H7 (cell line): ENCODE data around the gene STN1. TPM values are rescaled to one million over a fixed set of nuclear protein-coding genes. Genes with fewer than 3 reads are reported as not detected.

Experiments used
- DNase-seq: peaks from one replicate; pipeline ENCODE4 v3.0.0; 2012
- H3K27me3 ChIP-seq: 2 replicates; pipeline ENCODE4 v1.6.0; 2011; ENCODE audit warnings: mild to moderate bottlenecking, low read length; ENCODE audit not compliant: control insufficient read depth, insufficient read depth
- H3K36me3 ChIP-seq: replicated peaks from 2 replicates; pipeline ENCODE4 v1.5.1; 2011; ENCODE audit warnings: low read length; ENCODE audit not compliant: control insufficient read depth, insufficient read depth
- H3K4me3 ChIP-seq: 2 replicates; pipeline ENCODE4 v1.5.1; 2011; ENCODE audit warnings: low read depth, mild to moderate bottlenecking, control low read depth, low read length, moderate library complexity; ENCODE audit not compliant: insufficient read depth
- total RNA-seq: library from RNA; depleted of rRNA; stranded (reverse); fragments of >200 nt; shearing (Covaris generic); gene quantifications from 2 replicates; pipeline ENCODE4 v1.2.3, GENCODE V29; 2014; rRNA removed

STN1 gene, protein sequence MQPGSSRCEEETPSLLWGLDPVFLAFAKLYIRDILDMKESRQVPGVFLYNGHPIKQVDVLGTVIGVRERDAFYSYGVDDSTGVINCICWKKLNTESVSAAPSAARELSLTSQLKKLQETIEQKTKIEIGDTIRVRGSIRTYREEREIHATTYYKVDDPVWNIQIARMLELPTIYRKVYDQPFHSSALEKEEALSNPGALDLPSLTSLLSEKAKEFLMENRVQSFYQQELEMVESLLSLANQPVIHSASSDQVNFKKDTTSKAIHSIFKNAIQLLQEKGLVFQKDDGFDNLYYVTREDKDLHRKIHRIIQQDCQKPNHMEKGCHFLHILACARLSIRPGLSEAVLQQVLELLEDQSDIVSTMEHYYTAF
- 24.0 and 42.9 TPM in 2 replicates for total RNA-seq

GRCh38 chr10:103918053-103918846, at the start of gene STN1:
STN1 (minus strand) TSS chr10:103918184; CDS start chr10:103917594, 590 bp downstream.
- peak; percentile 97 for DNase-seq
- peak within 1 kb of the TSS; percentile 64 for H3K4me3 ChIP-seq
- no peaks in the 10 kb centered on the region for H3K36me3 ChIP-seq
- no peaks in the 10 kb centered on the region for H3K27me3 ChIP-seq

DNA sequence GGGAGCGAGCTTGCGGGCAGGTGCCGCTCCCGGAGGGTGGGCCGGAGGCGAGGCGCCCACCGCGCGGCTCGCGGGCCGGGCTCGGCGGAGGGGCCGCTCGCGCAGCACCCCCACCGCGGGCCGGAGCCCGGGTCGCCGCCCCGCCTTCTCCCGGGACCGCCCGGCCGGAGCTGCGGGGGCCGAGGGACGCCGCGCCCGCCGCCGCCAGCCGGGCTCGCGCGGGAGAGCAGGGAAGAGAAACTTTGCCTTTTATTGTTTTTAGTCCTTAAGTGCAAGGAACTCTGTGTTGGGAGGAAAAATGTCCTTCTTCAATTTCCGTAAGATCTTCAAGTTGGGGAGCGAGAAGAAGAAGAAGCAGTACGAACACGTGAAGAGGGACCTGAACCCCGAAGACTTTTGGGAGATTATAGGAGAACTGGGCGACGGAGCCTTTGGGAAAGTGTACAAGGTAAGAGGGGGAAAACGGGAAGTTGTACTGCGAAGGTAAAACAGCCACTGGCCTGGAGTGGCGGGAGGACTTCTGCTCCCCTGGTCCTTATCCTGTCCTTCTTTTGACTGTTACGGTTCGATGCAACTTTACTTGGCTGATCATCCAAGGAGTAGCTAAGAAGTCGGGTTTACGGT, 49.6 kb upstream of the STN1 start:
- DNase-seq, result peak; percentile 79
- H3K36me3 ChIP-seq, result no peaks in the 10 kb centered on the region
- peak overlapping the region; percentile 84 for H3K4me3 ChIP-seq
- H3K27me3 ChIP-seq, result peaks cover 4% of the 10 kb centered on the region; the same call in 1 of the 2 replicates

DNA sequence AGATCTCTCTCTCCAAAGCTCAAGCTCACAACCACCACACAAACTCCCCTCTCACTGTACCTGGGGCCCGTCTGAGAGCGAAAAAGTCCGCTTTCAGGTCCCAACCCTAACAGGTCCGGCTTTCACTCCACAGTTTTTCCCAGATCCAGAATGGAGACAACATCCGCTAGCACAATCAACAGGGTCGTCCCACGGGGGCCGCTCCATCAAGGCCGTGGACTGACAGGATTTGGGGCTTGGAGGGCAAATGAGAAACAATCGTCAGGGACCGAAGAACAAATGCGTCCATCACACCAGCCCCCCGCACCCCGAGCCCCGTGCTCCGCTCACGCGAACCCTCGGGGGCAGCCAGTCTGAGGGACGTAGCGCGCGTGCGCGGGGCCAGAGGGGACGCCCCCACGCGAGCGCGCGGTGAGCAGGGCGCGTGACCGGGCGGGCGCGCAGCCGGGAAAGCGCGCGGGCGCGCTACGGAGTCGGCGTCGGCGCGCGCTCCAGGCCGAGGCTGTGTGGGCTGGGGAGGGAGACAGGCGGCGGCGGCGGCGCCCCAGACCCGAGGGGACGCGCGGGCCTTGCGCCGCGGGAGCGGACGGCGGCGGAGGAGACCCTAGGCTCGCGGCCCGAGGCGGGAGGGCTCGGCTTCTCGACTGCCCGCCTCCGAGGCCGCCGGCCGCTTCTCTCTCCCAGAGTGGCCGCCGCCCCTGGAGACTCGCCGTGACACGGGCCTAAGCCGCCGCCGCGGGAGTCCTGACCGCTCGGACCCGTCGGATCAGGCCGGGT, 48.9 kb upstream of the STN1 start, which contains the start of gene SLK:
Gene SLK, plus strand, starts transcription at position 470 of the 777 bp plus-strand sequence. CDS start 606 bp downstream, outside the sequence.
- peak within 1 kb of the TSS; percentile 84 for H3K4me3 ChIP-seq
- DNase-seq, result peak; percentile 86
- peaks cover 4% of the 10 kb centered on the region; the same call in 1 of the 2 replicates for H3K27me3 ChIP-seq
- H3K36me3 ChIP-seq, result no peaks in the 10 kb centered on the region

GRCh38 chr10:103960103-103960502, 42.1 kb upstream of the STN1 start:
- Histone ChIP-seq H3K4me3 (no peak overlapping the region), H3K27me3 (no peaks in the 10 kb centered on the region), H3K36me3 (no peaks in the 10 kb centered on the region)
- DNase-seq, result no peak

DNA sequence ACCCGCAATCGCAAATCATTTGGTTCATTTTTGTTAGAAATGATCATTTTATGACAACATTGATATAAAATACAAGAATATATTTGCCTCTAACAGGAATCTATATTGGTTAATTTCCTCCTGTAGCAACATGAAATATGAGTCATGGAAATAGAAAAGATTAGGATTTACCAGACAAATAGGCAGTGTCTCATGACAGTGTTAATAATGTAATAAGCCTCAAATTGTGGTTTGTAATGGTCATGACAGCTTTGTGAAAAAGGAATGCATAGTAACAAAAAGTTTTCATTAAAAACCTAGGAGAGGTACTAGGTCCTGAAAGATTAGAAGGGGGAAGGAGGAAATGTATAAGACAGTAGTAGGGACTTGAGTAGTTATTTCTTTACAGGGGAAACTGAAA, 41.0 kb upstream of the STN1 start:
- no peak overlapping the region for H3K4me3 ChIP-seq

DNA sequence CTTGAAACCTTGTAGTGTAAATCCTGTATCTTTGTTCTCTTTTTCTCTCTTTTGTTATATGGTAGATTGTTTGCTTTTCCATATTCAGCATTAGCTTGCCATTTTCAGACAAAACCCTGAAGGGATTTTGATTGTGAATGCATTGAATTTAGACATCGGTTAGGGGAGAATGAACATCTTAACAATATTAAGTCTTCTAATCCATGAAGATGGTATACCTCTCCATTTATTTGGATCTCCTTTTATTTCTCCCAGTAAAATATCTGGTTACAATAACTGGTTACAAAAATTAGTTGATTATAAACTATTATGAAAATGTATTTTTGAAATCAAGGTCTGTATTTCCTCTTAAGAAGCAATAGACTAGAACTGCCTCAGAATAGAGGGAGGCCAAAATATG, 36.6 kb upstream of the STN1 start:
- no peaks in the 10 kb centered on the region for H3K36me3 ChIP-seq
- H3K4me3 ChIP-seq, result no peak overlapping the region

More for the DNA sequence above, 41.0 kb upstream of the STN1 start:
- no peak for DNase-seq
- Histone ChIP-seq H3K27me3 (no peaks in the 10 kb centered on the region), H3K36me3 (no peaks in the 10 kb centered on the region)

DNA sequence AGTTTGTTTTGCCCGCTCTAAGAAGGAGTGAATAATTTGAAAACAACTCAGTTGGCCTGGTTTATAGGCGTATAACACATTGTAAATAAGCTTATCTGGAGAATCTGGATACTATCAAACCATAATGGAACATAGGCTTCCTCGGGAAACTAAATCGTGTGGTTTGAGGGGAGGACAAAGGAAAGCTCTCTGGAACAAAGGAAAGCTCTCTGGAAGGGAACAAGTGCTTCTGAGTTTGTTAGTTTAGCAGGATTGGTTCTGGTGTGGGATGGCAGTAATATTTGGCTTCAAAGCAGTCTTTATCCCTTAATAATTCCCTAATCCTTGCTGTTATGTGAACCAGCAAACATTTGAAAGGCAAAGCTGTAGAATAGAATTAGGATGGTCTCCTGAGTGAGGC, 34.0 kb upstream of the STN1 start:
- no peak for DNase-seq
- Histone ChIP-seq H3K36me3 (no peaks in the 10 kb centered on the region), H3K4me3 (no peak overlapping the region), H3K27me3 (no peaks in the 10 kb centered on the region)

More for the DNA sequence above, 36.6 kb upstream of the STN1 start:
- no peak for DNase-seq
- no peaks in the 10 kb centered on the region for H3K27me3 ChIP-seq

DNA sequence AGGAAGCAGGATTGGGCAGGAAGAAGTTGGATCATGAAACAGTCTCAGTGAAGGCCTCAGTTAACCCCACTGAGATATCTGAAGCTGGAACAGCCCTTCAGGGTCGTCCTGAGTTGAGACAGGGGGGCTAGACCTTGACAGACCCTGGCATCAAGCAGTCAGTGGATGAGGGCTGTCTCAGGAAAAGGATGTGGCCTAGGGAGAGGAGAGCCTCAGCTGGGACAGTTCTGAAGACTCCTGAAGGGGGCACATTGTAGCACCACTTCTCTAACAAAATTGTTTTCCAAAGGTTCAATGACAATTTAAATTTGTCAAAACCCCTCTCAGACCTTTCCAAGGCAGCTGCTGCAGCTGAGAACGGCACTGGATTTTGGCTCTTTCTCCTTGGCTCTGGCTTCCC, 33.2 kb upstream of the STN1 start:
- Histone ChIP-seq H3K4me3 (no peak overlapping the region), H3K27me3 (no peaks in the 10 kb centered on the region), H3K36me3 (no peaks in the 10 kb centered on the region)
- no peak for DNase-seq

DNA sequence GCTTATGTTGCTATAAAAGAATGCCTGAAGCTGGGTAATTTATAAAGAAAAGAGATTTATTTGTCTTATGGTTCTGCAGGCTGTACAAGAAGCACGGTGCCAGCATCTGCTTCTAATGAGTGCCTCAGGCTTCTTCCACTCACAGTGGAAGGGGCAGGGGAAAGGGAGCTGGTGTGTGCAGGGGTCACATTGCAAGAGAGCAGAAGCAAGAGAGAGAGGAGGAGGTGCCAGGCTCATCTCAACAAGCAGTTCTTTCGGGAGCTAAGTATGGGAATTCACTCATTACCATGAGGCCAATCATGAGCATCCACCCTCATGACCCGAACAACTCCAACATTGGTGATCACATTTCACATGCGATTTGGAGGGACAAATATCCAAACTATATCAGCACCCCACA, 31.7 kb upstream of the STN1 start:
- DNase-seq, result no peak
- H3K36me3 ChIP-seq, result no peaks in the 10 kb centered on the region
- H3K27me3 ChIP-seq, result no peaks in the 10 kb centered on the region
- no peak overlapping the region for H3K4me3 ChIP-seq

DNA sequence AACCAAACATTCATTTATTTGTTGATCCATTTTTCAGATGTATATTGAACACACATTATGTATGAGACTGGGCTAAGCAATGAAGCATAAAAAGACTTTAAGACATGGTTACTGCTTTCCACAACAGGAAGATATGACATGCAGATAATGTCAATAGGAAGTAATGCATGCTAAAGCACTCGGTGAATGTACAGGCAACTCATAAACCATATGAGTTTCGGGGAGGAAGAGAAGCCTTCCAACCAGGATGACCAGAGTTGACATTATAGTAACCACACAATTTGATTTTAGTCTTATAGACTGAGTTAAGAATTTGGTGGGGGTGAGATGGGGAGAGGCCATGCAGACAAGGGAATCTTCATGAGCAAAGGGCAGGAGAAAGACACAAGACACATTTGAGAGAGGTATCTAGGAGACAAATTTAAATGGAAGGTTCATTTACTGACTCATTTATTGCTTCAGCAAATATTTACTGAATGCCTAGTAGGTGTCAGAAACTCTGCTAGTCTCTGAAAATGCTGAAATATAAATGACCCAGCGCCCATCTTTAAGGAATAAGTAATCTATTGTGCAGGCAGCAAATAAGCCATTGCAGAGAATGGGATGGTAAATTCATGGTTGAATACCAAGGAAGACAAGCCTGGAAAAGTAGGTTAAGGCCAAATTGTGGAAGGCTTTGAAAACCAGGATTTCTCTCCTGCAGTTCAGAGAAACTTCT, 30.0 kb upstream of the STN1 start:
- H3K4me3 ChIP-seq, result no peak overlapping the region
- H3K27me3 ChIP-seq, result no peaks in the 10 kb centered on the region
- DNase-seq, result no peak
- no peaks in the 10 kb centered on the region for H3K36me3 ChIP-seq

DNA sequence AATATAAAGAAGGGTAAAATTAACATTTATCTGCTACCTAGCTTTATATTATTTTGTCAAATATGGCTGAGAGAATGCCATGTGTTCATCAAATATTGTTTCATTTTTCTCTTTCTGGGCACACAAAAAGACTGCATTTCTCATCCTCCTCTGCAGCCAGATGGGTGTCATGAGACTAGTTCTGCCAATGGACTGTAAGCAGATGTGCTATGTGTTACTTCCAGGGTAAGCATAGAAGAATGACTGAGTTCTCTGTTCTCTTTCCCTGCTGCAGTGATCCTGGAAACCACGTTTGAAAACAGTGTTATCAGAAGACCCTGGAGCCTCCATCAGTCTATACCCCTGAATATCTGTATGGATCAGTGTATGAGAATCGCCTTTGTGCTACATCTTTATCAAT, 24.9 kb upstream of the STN1 start:
- Histone ChIP-seq H3K4me3 (no peak overlapping the region), H3K27me3 (no peaks in the 10 kb centered on the region), H3K36me3 (no peaks in the 10 kb centered on the region)
- no peak for DNase-seq

DNA sequence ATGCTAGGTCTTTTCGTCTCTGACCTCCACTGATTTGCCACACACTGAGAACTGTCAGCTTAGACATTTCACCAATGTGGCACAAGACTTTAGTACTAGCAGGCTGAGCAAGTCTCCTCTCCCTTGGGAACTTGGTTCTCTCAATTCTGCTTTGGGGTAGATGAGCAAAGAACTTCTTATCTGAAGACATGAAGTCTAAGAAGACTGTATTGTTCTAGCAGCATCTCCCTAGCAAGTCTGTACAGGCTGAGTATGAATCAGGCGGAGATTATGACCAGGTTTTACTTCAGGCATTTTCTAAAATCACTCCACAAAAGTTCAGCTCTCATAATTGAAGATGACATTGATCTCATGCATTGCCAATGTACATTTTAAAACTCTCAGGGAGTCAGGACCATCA, 23.8 kb upstream of the STN1 start:
- no peak for DNase-seq
- H3K27me3 ChIP-seq, result no peaks in the 10 kb centered on the region
- H3K4me3 ChIP-seq, result no peak overlapping the region
- no peaks in the 10 kb centered on the region for H3K36me3 ChIP-seq

GRCh38 chr10:103939522-103939921, 21.5 kb upstream of the STN1 start:
- no peaks in the 10 kb centered on the region for H3K27me3 ChIP-seq
- no peak for DNase-seq
- no peak overlapping the region for H3K4me3 ChIP-seq
- H3K36me3 ChIP-seq, result no peaks in the 10 kb centered on the region
